ENCODE measurements around the gene DNAI4. TPM values are rescaled to one million over a fixed set of nuclear protein-coding genes. Genes with fewer than 3 reads are reported as not detected.

DNAI4 gene
- total and polyA plus RNA-seq, 9 of the 15 experiments (the other 6 are each of a cell fraction or from before 2014, with no cell fraction given): 0.57 to 4.8 (median 2.6) TPM; not detected in 1

GRCh38 chr1:66920543-66920942, 4.1 kb downstream of the DNAI4 start (continued):
- no peak for TF ChIP-seq TSHZ1 (CRISPR knock-in tag; IDR thresholded peaks at IDR 0.05)
- TF ChIP-seq NFYB (IDR thresholded peaks at IDR 0.05; ENCODE audit: extremely low read depth, insufficient read length): no peak
- TF ChIP-seq, protein P1, sequence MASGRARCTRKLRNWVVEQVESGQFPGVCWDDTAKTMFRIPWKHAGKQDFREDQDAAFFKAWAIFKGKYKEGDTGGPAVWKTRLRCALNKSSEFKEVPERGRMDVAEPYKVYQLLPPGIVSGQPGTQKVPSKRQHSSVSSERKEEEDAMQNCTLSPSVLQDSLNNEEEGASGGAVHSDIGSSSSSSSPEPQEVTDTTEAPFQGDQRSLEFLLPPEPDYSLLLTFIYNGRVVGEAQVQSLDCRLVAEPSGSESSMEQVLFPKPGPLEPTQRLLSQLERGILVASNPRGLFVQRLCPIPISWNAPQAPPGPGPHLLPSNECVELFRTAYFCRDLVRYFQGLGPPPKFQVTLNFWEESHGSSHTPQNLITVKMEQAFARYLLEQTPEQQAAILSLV (tag; IDR thresholded peaks at IDR 0.05): no peak

- in situ Hi-C loops (cut with MboI) (no loop called here), intact Hi-C loops (cut with micrococcal nuclease) (loop anchor here (5.0 kb wide), 1 partner anchor 58 kb away; no protein-coding TSS in a partner anchor)
- DNase-seq (ENCODE audit: extremely low read depth in 1 of 4, low spot score in 3 of 4): no peak
- ChIA-PET CTCF (ENCODE audit: low intra/inter-chr PET ratio) (no interaction called here), POLR2A (no interaction called here)
- WGBS (ENCODE audit: insufficient coverage, low coverage, missing lambda C conversion rate): 59% methylated on average over 3 of the region's 3 CpGs
- H4K20me1 ChIP-seq (replicated peaks; ENCODE audit: control insufficient read depth, insufficient read depth, low read length): no peaks in the 10 kb centered on the region
- peaks cover 3% of the 10 kb centered on the region; the same call in 1 of the 3 replicates for H3K36me3 ChIP-seq (ENCODE audit: control insufficient read depth, insufficient read depth, low read length)
- no peak overlapping the region for H3K4me2 ChIP-seq (ENCODE audit: insufficient read depth, low read length)
- H3K9me3 ChIP-seq (replicated peaks; ENCODE audit: control insufficient read depth, insufficient read depth, low read depth, low read length): peaks cover 4% of the 10 kb centered on the region
- no peak overlapping the region for H3K9ac ChIP-seq (ENCODE audit: insufficient read depth in 1 of 2, low read depth in 2 of 2, low read length in 2 of 2)
- no peak for ATAC-seq
- no peaks in the 10 kb centered on the region for H3K27me3 ChIP-seq (ENCODE audit: control insufficient read depth in 2 of 2, insufficient read depth in 2 of 2, low read length in 2 of 2)
- H3K4me1 ChIP-seq (replicated peaks in 1 of 2; ENCODE audit: control insufficient read depth in 2 of 2, insufficient read depth in 2 of 2, low read length in 2 of 2): peaks cover 0 to 15% of the 10 kb centered on the region in 2 experiments; a peak in 2 of 5 replicates
- no peak for TF ChIP-seq NKRF (IDR thresholded peaks at IDR 0.05; ENCODE audit: borderline replicate concordance)
- TF ChIP-seq, protein P2, sequence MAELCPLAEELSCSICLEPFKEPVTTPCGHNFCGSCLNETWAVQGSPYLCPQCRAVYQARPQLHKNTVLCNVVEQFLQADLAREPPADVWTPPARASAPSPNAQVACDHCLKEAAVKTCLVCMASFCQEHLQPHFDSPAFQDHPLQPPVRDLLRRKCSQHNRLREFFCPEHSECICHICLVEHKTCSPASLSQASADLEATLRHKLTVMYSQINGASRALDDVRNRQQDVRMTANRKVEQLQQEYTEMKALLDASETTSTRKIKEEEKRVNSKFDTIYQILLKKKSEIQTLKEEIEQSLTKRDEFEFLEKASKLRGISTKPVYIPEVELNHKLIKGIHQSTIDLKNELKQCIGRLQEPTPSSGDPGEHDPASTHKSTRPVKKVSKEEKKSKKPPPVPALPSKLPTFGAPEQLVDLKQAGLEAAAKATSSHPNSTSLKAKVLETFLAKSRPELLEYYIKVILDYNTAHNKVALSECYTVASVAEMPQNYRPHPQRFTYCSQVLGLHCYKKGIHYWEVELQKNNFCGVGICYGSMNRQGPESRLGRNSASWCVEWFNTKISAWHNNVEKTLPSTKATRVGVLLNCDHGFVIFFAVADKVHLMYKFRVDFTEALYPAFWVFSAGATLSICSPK (IDR thresholded peaks at IDR 0.05; ENCODE audit: borderline replicate concordance): no peak
- TF ChIP-seq RFX7 (CRISPR knock-in tag; IDR thresholded peaks at IDR 0.05): no peak
- no peak for TF ChIP-seq CBFA2T3 (IDR thresholded peaks at IDR 0.05)
- no peak for TF ChIP-seq MYC (IDR thresholded peaks at IDR 0.05; ENCODE audit: low read depth, low read length)
- no peak for TF ChIP-seq MYC (CRISPR knock-in tag; IDR thresholded peaks at IDR 0.05; ENCODE audit: borderline replicate concordance, low read depth)
- no peak for TF ChIP-seq HOXB6 (CRISPR knock-in tag; IDR thresholded peaks at IDR 0.05; ENCODE audit: borderline replicate concordance)
- no peak overlapping the region for H2AFZ ChIP-seq (ENCODE audit: low read depth, low read length)
- BruUV-seq (replicated peaks): no TSS peak
- H3K9me1 ChIP-seq (ENCODE audit: control insufficient read depth, insufficient read depth, low read length): no peaks in the 10 kb centered on the region
- no peak for FAIRE-seq
- H3K79me2 ChIP-seq (ENCODE audit: control insufficient read depth, insufficient read depth, low read length): peaks cover 27% of the 10 kb centered on the region
- no peak overlapping the region for H3K27ac ChIP-seq (ENCODE audit: extremely low read depth, low read depth, low read length)
- no peak overlapping the region for H3K4me3 ChIP-seq
These were observed 4.8 kb downstream of the DNAI4 start for GRCh38 chr1:66919828-66920227.
